SK-N-SH treated with all-trans-retinoic acid at 6 μM for 48 hours (cell line): ENCODE data around the gene HEMK1.

Experiments
- ARNTL ChIP-seq: fragments of 450-650 bp; formaldehyde crosslinking; IDR thresholded peaks from 2 replicates; pipeline ENCODE4 v1.5.0; 2020; ENCODE audit warnings: low read depth, mild to moderate bottlenecking, moderate library complexity, borderline replicate concordance
- CSRNP3 ChIP-seq: fragments of 250-450 bp; sonication (Bioruptor Pico); IDR thresholded peaks from 2 replicates; pipeline ENCODE4 v1.5.1; 2021; ENCODE audit warnings: mild to moderate bottlenecking, moderate library complexity
- ESRRG ChIP-seq: fragments of 250-450 bp; sonication (Bioruptor Pico); IDR thresholded peaks from 2 replicates; pipeline ENCODE4 v1.6.1; 2021; ENCODE audit warnings: mild to moderate bottlenecking
- ISL1 ChIP-seq: fragments of 250-450 bp; sonication (Bioruptor Pico); IDR thresholded peaks from 2 replicates; pipeline ENCODE4 v2.1.2; 2022; ENCODE audit warnings: mild to moderate bottlenecking, moderate library complexity
- PATZ1 ChIP-seq: fragments of 250-450 bp; sonication (Bioruptor Pico); IDR thresholded peaks from 2 replicates; pipeline ENCODE4 v1.8.0; 2020; ENCODE audit warnings: mild to moderate bottlenecking, moderate library complexity, borderline replicate concordance
- POU6F1 ChIP-seq: fragments of 250-450 bp; sonication (Bioruptor Pico); IDR thresholded peaks from 2 replicates; pipeline ENCODE4 v1.8.0; 2021; ENCODE audit warnings: low read depth, mild to moderate bottlenecking, moderate library complexity, borderline replicate concordance
- TCF4 ChIP-seq: fragments of 250-450 bp; sonication (Bioruptor Pico); IDR thresholded peaks from 2 replicates; pipeline ENCODE4 v1.8.0; 2021; ENCODE audit warnings: mild to moderate bottlenecking, moderate library complexity, borderline replicate concordance
- TSHZ2 ChIP-seq: fragments of 250-450 bp; sonication (Bioruptor Pico); IDR thresholded peaks from 2 replicates; pipeline ENCODE4 v1.5.0; 2020; ENCODE audit warnings: mild to moderate bottlenecking, moderate library complexity
- ZC3H10 ChIP-seq: fragments of 250-450 bp; sonication (Bioruptor Pico); IDR thresholded peaks from 2 replicates; pipeline ENCODE4 v1.5.1; 2021; ENCODE audit warnings: mild to moderate bottlenecking, moderate library complexity
- ZFP3 ChIP-seq: fragments of 250-450 bp; sonication (Bioruptor Pico); IDR thresholded peaks from 2 replicates; pipeline ENCODE4 v1.5.0; 2020; ENCODE audit warnings: mild to moderate bottlenecking, moderate library complexity
- ZFP30 ChIP-seq: fragments of 450-650 bp; formaldehyde crosslinking; IDR thresholded peaks from 2 replicates; pipeline ENCODE4 v1.5.0; 2022; ENCODE audit warnings: mild to moderate bottlenecking, moderate library complexity
- ZNF565 ChIP-seq: fragments of 450-650 bp; formaldehyde crosslinking; conservative IDR thresholded peaks from 2 replicates; pipeline ENCODE4 v1.5.0; 2020; ENCODE audit warnings: low read depth, mild to moderate bottlenecking, moderate library complexity
- ZNF70 ChIP-seq: fragments of 450-650 bp; formaldehyde crosslinking; IDR thresholded peaks from 2 replicates; pipeline ENCODE4 v1.5.0; 2020; ENCODE audit warnings: mild to moderate bottlenecking, moderate library complexity
- ZNF8 ChIP-seq: fragments of 450-650 bp; formaldehyde crosslinking; IDR thresholded peaks from 2 replicates; pipeline ENCODE4 v1.5.0; 2020; ENCODE audit warnings: mild to moderate bottlenecking, moderate library complexity

- no peak for TF ChIP-seq TCF4 (CRISPR knock-in tag)
- TF ChIP-seq ARNTL (CRISPR knock-in tag) = no peak
- TF ChIP-seq ZNF565 (CRISPR knock-in tag) = no peak
- no peak for TF ChIP-seq PATZ1 (CRISPR knock-in tag)
- no peak for TF ChIP-seq ZNF8
- no peak for TF ChIP-seq POU6F1 (CRISPR knock-in tag)
- no peak for TF ChIP-seq ZC3H10
- no peak for TF ChIP-seq ZFP3 (CRISPR knock-in tag)
- TF ChIP-seq ESRRG (CRISPR knock-in tag) = no peak
- no peak for TF ChIP-seq ISL1
- no peak for TF ChIP-seq TSHZ2
- no peak for TF ChIP-seq ZNF70
- TF ChIP-seq CSRNP3 (CRISPR knock-in tag) = no peak
- no peak for TF ChIP-seq ZFP30
Measured at GRCh38 chr3:50626401-50626800, 57.1 kb downstream of the HEMK1 start.
